HAP-1 (cell line): ENCODE data around the gene UGT8.

Experiments used
- DNase-seq, 2 experiments: peaks; one replicate each; pipeline ENCODE4 v3.0.0-alpha.2; 2016 to 2020; ENCODE audit warnings: low spot score in 2 of 2
- H3K27me3 ChIP-seq: fragments of 250-450 bp; sonication (Bioruptor Pico); 2 replicates; pipeline ENCODE4 v1.5.1; 2020; ENCODE audit warnings: low read depth, mild to moderate bottlenecking, moderate library complexity
- H3K36me3 ChIP-seq: fragments of 250-450 bp; sonication (Bioruptor Pico); replicated peaks from 2 replicates; pipeline ENCODE4 v1.5.1; 2020; ENCODE audit warnings: mild to moderate bottlenecking
- H3K4me1 ChIP-seq: fragments of 250-450 bp; sonication (Bioruptor Pico); 2 replicates; pipeline ENCODE4 v1.5.1; 2020; ENCODE audit warnings: mild to moderate bottlenecking
- H3K4me3 ChIP-seq: fragments of 250-450 bp; sonication (Bioruptor Pico); 2 replicates; pipeline ENCODE4 v1.5.1; 2020; ENCODE audit warnings: mild to moderate bottlenecking, moderate library complexity
- H3K9me3 ChIP-seq: fragments of 250-450 bp; sonication (Bioruptor Pico); 2 replicates; pipeline ENCODE4 v1.5.1; 2020; ENCODE audit warnings: mild to moderate bottlenecking, moderate library complexity
- in situ Hi-C: fragments of 300-500 bp; cut with MboI; formaldehyde crosslinking; loops from 3 replicates; pipeline ENCODE4 v1.14.3; 2020; ENCODE audit warnings: low sequenced_read_pairs, inconsistent platforms, mixed read lengths

The UGT8 gene

GRCh38 chr4:114684462-114684861 lies 85.9 kb downstream of the UGT8 start:
- Histone ChIP-seq H3K27me3 (no peaks in the 10 kb centered on the region), H3K36me3 (no peaks in the 10 kb centered on the region)
- in situ Hi-C loops, result no loop called here

GRCh38 chr4:114688059-114688458 lies 89.5 kb downstream of the UGT8 start:
- H3K9me3 ChIP-seq, result no peaks in the 10 kb centered on the region
- no peaks in the 10 kb centered on the region for H3K27me3 ChIP-seq
- no peaks in the 10 kb centered on the region for H3K36me3 ChIP-seq
- peaks cover 3% of the 10 kb centered on the region; the same call in 1 of the 2 replicates for H3K4me1 ChIP-seq
- DNase-seq, result peak in 1 of 2 experiments; percentile 23
- no peak overlapping the region for H3K4me3 ChIP-seq
- in situ Hi-C loops, result no loop called here

More at GRCh38 chr4:114684462-114684861, 85.9 kb downstream of the UGT8 start:
- Histone ChIP-seq H3K9me3 (no peaks in the 10 kb centered on the region), H3K4me1 (peaks cover 3% of the 10 kb centered on the region; the same call in 1 of the 2 replicates), H3K4me3 (no peak overlapping the region)
- DNase-seq, result no peak

- Histone ChIP-seq H3K4me1 (peaks cover 3% of the 10 kb centered on the region; the same call in 1 of the 2 replicates), H3K9me3 (no peaks in the 10 kb centered on the region), H3K27me3 (no peaks in the 10 kb centered on the region), H3K36me3 (no peaks in the 10 kb centered on the region), H3K4me3 (no peak overlapping the region)
- in situ Hi-C loops, result no loop called here
- DNase-seq, result no peak
These were observed 92.0 kb downstream of the UGT8 start for GRCh38 chr4:114690571-114690970.

GRCh38 chr4:114691865-114692264 lies 93.3 kb downstream of the UGT8 start:
- Histone ChIP-seq H3K9me3 (no peaks in the 10 kb centered on the region), H3K4me1 (peaks cover 3% of the 10 kb centered on the region; the same call in 1 of the 2 replicates), H3K27me3 (no peaks in the 10 kb centered on the region), H3K36me3 (no peaks in the 10 kb centered on the region), H3K4me3 (no peak overlapping the region)
- in situ Hi-C loops, result no loop called here
- DNase-seq, result no peak

- no peaks in the 10 kb centered on the region for H3K27me3 ChIP-seq
- DNase-seq, result no peak
- in situ Hi-C loops, result no loop called here
- no peaks in the 10 kb centered on the region for H3K36me3 ChIP-seq
- H3K4me3 ChIP-seq, result no peak overlapping the region
- no peaks in the 10 kb centered on the region for H3K9me3 ChIP-seq
- H3K4me1 ChIP-seq, result peaks cover 3% of the 10 kb centered on the region; the same call in 1 of the 2 replicates
These were observed 94.4 kb downstream of the UGT8 start for GRCh38 chr4:114692958-114693357.

- DNase-seq, result peak in 1 of 2 experiments; percentile 46
- H3K4me3 ChIP-seq, result no peak overlapping the region
- H3K4me1 ChIP-seq, result no peaks in the 10 kb centered on the region
- in situ Hi-C loops, result no loop called here
- H3K27me3 ChIP-seq, result no peaks in the 10 kb centered on the region
- no peaks in the 10 kb centered on the region for H3K36me3 ChIP-seq
- H3K9me3 ChIP-seq, result no peaks in the 10 kb centered on the region
These were observed 96.2 kb downstream of the UGT8 start for GRCh38 chr4:114694770-114695169.

GRCh38 chr4:114698231-114698630 lies 99.6 kb downstream of the UGT8 start:
- Histone ChIP-seq H3K9me3 (no peaks in the 10 kb centered on the region), H3K4me3 (no peak overlapping the region), H3K27me3 (no peaks in the 10 kb centered on the region), H3K36me3 (no peaks in the 10 kb centered on the region), H3K4me1 (no peaks in the 10 kb centered on the region)
- DNase-seq, result no peak
- in situ Hi-C loops, result no loop called here

GRCh38 chr4:114701491-114701890 lies 102.9 kb downstream of the UGT8 start:
- no peaks in the 10 kb centered on the region for H3K9me3 ChIP-seq
- in situ Hi-C loops, result no loop called here
- no peaks in the 10 kb centered on the region for H3K27me3 ChIP-seq
- no peak overlapping the region for H3K4me3 ChIP-seq
- DNase-seq, result no peak
- no peaks in the 10 kb centered on the region for H3K4me1 ChIP-seq
- H3K36me3 ChIP-seq, result no peaks in the 10 kb centered on the region

- Histone ChIP-seq H3K27me3 (no peaks in the 10 kb centered on the region), H3K4me1 (no peaks in the 10 kb centered on the region), H3K4me3 (no peak overlapping the region), H3K9me3 (no peaks in the 10 kb centered on the region), H3K36me3 (no peaks in the 10 kb centered on the region)
- in situ Hi-C loops, result no loop called here
- no peak for DNase-seq
These were observed 118.8 kb downstream of the UGT8 start for GRCh38 chr4:114717432-114717831.

GRCh38 chr4:114725066-114725465 lies 126.5 kb downstream of the UGT8 start:
- no peak for DNase-seq
- Histone ChIP-seq H3K4me3 (no peak overlapping the region), H3K4me1 (no peaks in the 10 kb centered on the region), H3K36me3 (no peaks in the 10 kb centered on the region), H3K9me3 (no peaks in the 10 kb centered on the region), H3K27me3 (no peaks in the 10 kb centered on the region)
- in situ Hi-C loops, result no loop called here

GRCh38 chr4:114727461-114727860 lies 128.9 kb downstream of the UGT8 start:
- peaks cover 7% of the 10 kb centered on the region for H3K4me1 ChIP-seq
- no peaks in the 10 kb centered on the region for H3K9me3 ChIP-seq
- H3K27me3 ChIP-seq, result no peaks in the 10 kb centered on the region
- no peak for DNase-seq
- in situ Hi-C loops, result no loop called here
- no peaks in the 10 kb centered on the region for H3K36me3 ChIP-seq
- no peak overlapping the region for H3K4me3 ChIP-seq
